HG03558 (cell line): Measurements from ENCODE around the gene NUP107.

ENCODE experiments used
- ATAC-seq: cut with Tn5 transposase; IDR thresholded peaks from one replicate; pipeline ENCODE4 v1.9.1; 2021; ENCODE audit warnings: moderate number of reproducible peaks; ENCODE audit not compliant: unreplicated experiment; ENCODE audit errors: extremely low read depth

Gene NUP107

GRCh38 chr12:68733661-68734071 is 46.9 kb downstream of the NUP107 start:
- no peak for ATAC-seq

- no peak for ATAC-seq
Observed at GRCh38 chr12:68739891-68740290, 53.1 kb downstream of the NUP107 start.

GRCh38 chr12:68743356-68743755 is 56.6 kb downstream of the NUP107 start:
- ATAC-seq, result no peak

GRCh38 chr12:68745376-68745903 is 58.7 kb downstream of the NUP107 start:
- ATAC-seq, result no peak

GRCh38 chr12:68745904-68746571 is 59.3 kb downstream of the NUP107 start, which contains the start of gene SLC35E3:
SLC35E3 (plus strand) TSS chr12:68746176; CDS start chr12:68746378, 202 bp downstream.
- peak; percentile 84 for ATAC-seq

GRCh38 chr12:68746572-68747180 is 59.9 kb downstream of the NUP107 start:
- ATAC-seq, result peak; percentile 7

- ATAC-seq, result no peak
Observed at GRCh38 chr12:68749443-68749842, 62.7 kb downstream of the NUP107 start.

GRCh38 chr12:68749861-68750260 is 63.1 kb downstream of the NUP107 start:
- no peak for ATAC-seq

GRCh38 chr12:68750506-68750905 is 63.7 kb downstream of the NUP107 start:
- ATAC-seq, result no peak

GRCh38 chr12:68755536-68756243 is 68.9 kb downstream of the NUP107 start:
- ATAC-seq, result no peak

GRCh38 chr12:68759852-68760251 is 73.1 kb downstream of the NUP107 start:
- ATAC-seq, result no peak

- ATAC-seq, result no peak
Observed at GRCh38 chr12:68760806-68761441, 74.1 kb downstream of the NUP107 start.

GRCh38 chr12:68761442-68761812 is 74.6 kb downstream of the NUP107 start:
- no peak for ATAC-seq

GRCh38 chr12:68761901-68762630 is 75.3 kb downstream of the NUP107 start:
- no peak for ATAC-seq

GRCh38 chr12:68762691-68763090 is 75.9 kb downstream of the NUP107 start:
- ATAC-seq, result no peak

GRCh38 chr12:68765696-68766095 is 78.9 kb downstream of the NUP107 start:
- no peak for ATAC-seq

- ATAC-seq, result no peak
Observed at GRCh38 chr12:68766646-68767045, 79.9 kb downstream of the NUP107 start.

GRCh38 chr12:68767191-68767590 is 80.4 kb downstream of the NUP107 start:
- no peak for ATAC-seq

- no peak for ATAC-seq
Observed at GRCh38 chr12:68768431-68768939, 81.7 kb downstream of the NUP107 start.

- ATAC-seq, result no peak
Observed at GRCh38 chr12:68769941-68770340, 83.2 kb downstream of the NUP107 start.
